ENCODE measurements around the gene C6orf118. TPM values are rescaled to one million over a fixed set of nuclear protein-coding genes. Genes with fewer than 3 reads are reported as not detected.

Gene C6orf118
- total RNA-seq, 1 donor from 2014 or later, result not detected

DNA sequence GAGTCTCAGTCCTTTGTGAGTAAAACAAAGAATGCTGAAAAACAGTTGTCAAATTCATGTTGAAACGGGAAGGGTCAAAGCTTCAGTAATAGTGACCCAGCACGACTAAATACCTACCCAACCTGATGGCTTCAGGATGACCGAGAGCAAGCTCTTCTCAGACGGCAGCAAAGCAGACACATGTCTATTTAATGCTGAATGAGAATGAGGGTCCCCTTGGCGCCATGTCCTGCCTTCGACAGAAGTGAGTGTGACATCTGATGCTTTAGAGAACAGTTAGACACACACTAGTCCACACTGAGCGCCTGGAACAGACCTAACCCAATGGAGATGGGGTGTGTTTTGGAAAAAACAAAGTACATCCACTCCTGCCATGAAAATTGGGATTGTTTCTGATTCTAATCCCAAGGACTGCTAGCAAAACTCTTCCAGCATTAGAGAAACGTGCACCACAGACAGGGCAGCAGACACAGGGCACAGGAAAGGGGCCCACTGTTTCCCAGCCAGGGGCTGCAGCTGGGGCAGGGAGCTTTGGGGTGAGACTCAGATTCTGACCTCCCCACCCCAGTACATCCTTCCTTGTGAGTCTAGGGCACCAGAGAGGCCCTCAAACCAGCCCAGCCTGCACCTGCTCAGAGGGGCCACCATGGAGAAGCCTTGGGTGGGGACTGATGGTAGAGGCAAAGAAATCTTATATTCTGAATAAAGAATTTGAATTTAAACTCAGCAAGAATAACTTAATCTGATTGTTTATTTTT is 76.5 kb downstream of the C6orf118 start:
- no peak overlapping the region for H3K4me3 Mint-ChIP-seq (ENCODE audit: unreplicated experiment)
- no peak for DNase-seq (ENCODE audit: low spot score)
- peaks cover 22% of the 10 kb centered on the region for H3K9me3 Mint-ChIP-seq (ENCODE audit: low read depth)
- TF ChIP-seq CTCF (IDR thresholded peaks at IDR 0.05), result no peak
- H3K27ac Mint-ChIP-seq (ENCODE audit: unreplicated experiment), result no peak overlapping the region
- H3K27me3 Mint-ChIP-seq (ENCODE audit: low read depth), result peaks cover under 1% of the 10 kb centered on the region
- peaks cover 4% of the 10 kb centered on the region for H3K36me3 Mint-ChIP-seq (ENCODE audit: low read depth)
- H3K4me1 Mint-ChIP-seq (ENCODE audit: low read depth), result peaks cover 12% of the 10 kb centered on the region

DNA sequence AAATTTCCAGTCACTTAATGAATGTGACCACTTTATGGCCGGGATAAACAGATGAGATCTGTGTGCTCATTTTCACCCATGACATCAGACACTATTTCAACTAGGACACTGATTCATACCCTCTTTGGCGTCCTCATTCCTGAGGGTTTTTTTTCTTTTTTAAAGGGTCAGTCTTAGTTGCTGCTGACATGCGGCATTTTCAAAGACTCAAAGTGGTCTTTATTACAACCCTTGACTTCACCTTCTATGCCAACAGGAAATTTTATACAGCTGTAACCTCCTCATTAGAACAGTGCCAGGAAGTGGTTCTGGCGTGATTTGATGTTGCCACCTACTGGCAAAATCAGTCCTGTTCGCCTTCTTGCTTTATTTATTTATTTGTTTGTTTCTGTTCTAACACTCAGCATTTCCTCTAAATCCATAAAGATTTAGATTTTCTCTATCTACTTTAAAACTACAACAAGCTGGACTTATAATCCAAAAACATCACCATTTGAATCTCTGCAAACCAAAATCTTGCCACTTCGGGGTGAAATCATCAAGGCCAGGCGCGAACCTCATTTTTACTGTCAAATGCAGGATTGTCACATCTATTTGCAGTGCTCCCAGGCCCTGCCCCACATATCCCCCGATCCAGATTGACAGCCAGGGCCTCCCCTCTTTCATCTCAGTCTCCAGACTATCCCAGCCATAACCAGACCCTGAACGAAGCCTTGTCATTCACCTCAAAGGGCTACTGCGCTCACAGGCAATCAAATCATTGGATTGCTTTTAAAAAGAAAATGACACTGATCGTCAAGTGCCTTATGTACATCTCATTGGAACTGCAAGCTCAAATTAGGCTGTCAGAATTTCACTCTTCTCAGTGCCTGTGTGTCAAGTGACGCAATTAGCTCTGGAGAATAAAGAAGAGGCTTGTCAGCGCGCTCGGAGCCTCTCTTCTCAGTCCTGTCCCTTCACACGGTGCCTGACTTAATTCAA is 77.5 kb downstream of the C6orf118 start:
- Mint-ChIP-seq H3K4me3 (ENCODE audit: unreplicated experiment) (no peak overlapping the region), H3K9me3 (ENCODE audit: low read depth) (peaks cover 15% of the 10 kb centered on the region), H3K4me1 (ENCODE audit: low read depth) (peaks cover 12% of the 10 kb centered on the region), H3K27ac (ENCODE audit: unreplicated experiment) (no peak overlapping the region), H3K36me3 (ENCODE audit: low read depth) (peaks cover 4% of the 10 kb centered on the region), H3K27me3 (ENCODE audit: low read depth) (peaks cover 2% of the 10 kb centered on the region)
- TF ChIP-seq CTCF (IDR thresholded peaks at IDR 0.05), result peak; percentile 85
- no peak for DNase-seq (ENCODE audit: low spot score)

GRCh38 chr6:165231177-165231576 is 78.2 kb downstream of the C6orf118 start:
- TF ChIP-seq CTCF (IDR thresholded peaks at IDR 0.05), result no peak

More at GRCh38 chr6:165231177-165231576, 78.2 kb downstream of the C6orf118 start:
- peaks cover 2% of the 10 kb centered on the region for H3K27me3 Mint-ChIP-seq (ENCODE audit: low read depth)
- no peak overlapping the region for H3K4me3 Mint-ChIP-seq (ENCODE audit: unreplicated experiment)
- DNase-seq (ENCODE audit: low spot score), result no peak
- H3K9me3 Mint-ChIP-seq (ENCODE audit: low read depth), result peaks cover 13% of the 10 kb centered on the region
- no peak overlapping the region for H3K27ac Mint-ChIP-seq (ENCODE audit: unreplicated experiment)
- H3K4me1 Mint-ChIP-seq (ENCODE audit: low read depth), result peaks cover 12% of the 10 kb centered on the region
- H3K36me3 Mint-ChIP-seq (ENCODE audit: low read depth), result peaks cover 4% of the 10 kb centered on the region

All from chondrocyte (in vitro differentiated cells).